PC-9 (cell line): ENCODE data around the gene VPS9D1. TPM values are rescaled to one million over a fixed set of nuclear protein-coding genes. Genes with fewer than 3 reads are reported as not detected.

ENCODE experiments used
- BruUV-seq: library from RNA; stranded (reverse); fragments of 400-500 nt; replicated peaks from 2 replicates; lab custom pipeline; 2021; lab: Mats Ljungman, UMichigan
- CTCF ChIA-PET: fragments of 300-600 bp; sonication (Branson Sonifier 250); formaldehyde crosslinking; loops from one replicate; lab custom pipeline; 2022; ENCODE audit warnings: antibody characterized with exemption; lab: Charles Lee
- POLR2A ChIA-PET: fragments of 300-600 bp; sonication (Branson Sonifier 250); formaldehyde crosslinking; loops from one replicate; lab custom pipeline; 2022; ENCODE audit warnings: antibody characterized with exemption; ENCODE audit not compliant: unreplicated experiment; lab: Charles Lee
- DNase-seq, 2 experiments: peaks; one replicate each; pipeline versions ENCODE4 v3.0.0 to v3.0.0-alpha.2; 2015 to 2022; ENCODE audit warnings: mixed read lengths in 1 of 2
- H2AFZ ChIP-seq: fragments of 200-600 bp; sonication (generic); 2 replicates; pipeline ENCODE4 v1.8.1; 2017; ENCODE audit warnings: antibody characterized with exemption
- H3F3A ChIP-seq: fragments of 200-600 bp; sonication (generic); 2 replicates; pipeline ENCODE4 v1.8.1; 2017; ENCODE audit warnings: antibody characterized with exemption, mild to moderate bottlenecking, low read depth; ENCODE audit not compliant: insufficient read depth
- H3K27ac ChIP-seq: fragments of 200-600 bp; sonication (generic); 2 replicates; pipeline ENCODE4 v1.6.1; 2016; ENCODE audit warnings: mixed run types
- H3K27me3 ChIP-seq: fragments of 200-600 bp; sonication (generic); 2 replicates; pipeline ENCODE4 v1.6.1; 2016; ENCODE audit warnings: low read depth, mixed run types; ENCODE audit not compliant: insufficient read depth
- H3K36me3 ChIP-seq: fragments of 200-600 bp; sonication (generic); 2 replicates; pipeline ENCODE4 v1.6.1; 2016; ENCODE audit warnings: low read depth, mixed run types
- H3K4me1 ChIP-seq: fragments of 200-600 bp; sonication (generic); replicated peaks from 2 replicates; pipeline ENCODE4 v1.6.1; 2016; ENCODE audit warnings: mixed run types; ENCODE audit not compliant: insufficient read depth
- H3K4me2 ChIP-seq: fragments of 200-600 bp; sonication (generic); 2 replicates; pipeline ENCODE4 v1.6.1; 2017; ENCODE audit warnings: mixed run types
- H3K4me3 ChIP-seq: fragments of 200-600 bp; sonication (generic); 2 replicates; pipeline ENCODE4 v1.6.1; 2016; ENCODE audit warnings: mixed run types
- H3K79me2 ChIP-seq: fragments of 200-600 bp; sonication (generic); 2 replicates; pipeline ENCODE4 v1.6.1; 2017; ENCODE audit warnings: low read depth, mixed run types
- H3K9me2 ChIP-seq: fragments of 200-600 bp; sonication (generic); 2 replicates; pipeline ENCODE4 v1.8.1; 2017; ENCODE audit warnings: mild to moderate bottlenecking; ENCODE audit not compliant: insufficient read depth
- H3K9me3 ChIP-seq: fragments of 200-600 bp; sonication (generic); 2 replicates; pipeline ENCODE4 v1.8.1; 2016; ENCODE audit warnings: low read depth; ENCODE audit not compliant: insufficient read depth
- H4K20me1 ChIP-seq: fragments of 200-600 bp; sonication (generic); 2 replicates; pipeline ENCODE4 v1.8.1; 2017; ENCODE audit not compliant: insufficient read depth
- CTCF ChIP-seq: fragments of 200-600 bp; sonication (generic); conservative IDR thresholded peaks from 2 replicates; pipeline ENCODE4 v1.6.1; 2017; ENCODE audit warnings: mixed run types, antibody characterized with exemption, mild to moderate bottlenecking, moderate library complexity
- EZH2 ChIP-seq: fragments of 200-600 bp; sonication (generic); IDR thresholded peaks from 2 replicates; pipeline ENCODE4 v1.8.0; 2017; ENCODE audit warnings: antibody characterized with exemption, low read depth
- intact Hi-C: fragments of 100-400 bp; cut with micrococcal nuclease; formaldehyde crosslinking; loops from one replicate; pipeline ENCODE4 v1.10.0; 2022; ENCODE audit not compliant: unreplicated experiment
- total RNA-seq: library from RNA; stranded (reverse); gene quantifications from 2 replicates; pipeline ENCODE4 v1.2.3, GENCODE V29; 2021

Gene VPS9D1
- total RNA-seq, 1 experiment from 2014 or later, result 15.2 TPM

DNA sequence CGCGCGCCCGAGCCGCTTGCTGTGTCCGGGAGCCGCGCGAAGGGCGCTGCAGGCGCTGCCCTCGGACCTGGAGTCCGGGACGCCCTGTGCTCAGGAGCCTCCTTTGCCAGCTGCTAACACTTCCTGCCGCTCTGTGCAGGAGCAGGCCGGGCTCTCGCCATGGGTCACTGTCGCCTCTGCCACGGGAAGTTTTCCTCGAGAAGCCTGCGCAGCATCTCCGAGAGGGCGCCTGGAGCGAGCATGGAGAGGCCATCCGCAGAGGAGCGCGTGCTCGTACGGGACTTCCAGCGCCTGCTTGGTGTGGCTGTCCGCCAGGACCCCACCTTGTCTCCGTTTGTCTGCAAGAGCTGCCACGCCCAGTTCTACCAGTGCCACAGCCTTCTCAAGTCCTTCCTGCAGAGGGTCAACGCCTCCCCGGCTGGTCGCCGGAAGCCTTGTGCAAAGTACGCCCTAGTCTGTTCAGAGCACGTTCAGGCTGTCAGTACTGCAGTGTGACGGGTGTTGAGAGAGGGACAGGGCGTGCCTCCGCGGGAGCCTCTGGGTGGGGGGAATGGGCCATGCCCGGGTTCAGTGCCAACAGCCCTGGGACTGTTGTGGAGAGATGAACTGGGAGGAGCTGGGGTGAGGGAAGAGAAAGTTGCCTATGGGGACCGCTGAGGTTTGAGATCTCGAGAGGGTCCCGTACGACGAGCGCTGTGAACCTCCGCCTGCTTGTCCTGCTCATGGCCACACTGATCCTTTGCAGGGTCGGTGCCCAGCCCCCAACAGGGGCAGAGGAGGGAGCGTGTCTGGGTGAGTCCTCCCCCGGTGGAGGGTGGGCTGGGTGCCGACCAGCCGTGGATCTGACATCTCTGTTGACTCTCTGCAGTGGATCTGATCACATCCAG is 1.9 kb upstream of the VPS9D1 start:
- TF ChIP-seq CTCF (no peak), EZH2 (no peak)
- POLR2A ChIA-PET, result interaction anchor here (0.7 kb wide), 1 partner anchor 34 kb away, joined by 4 read pairs; no protein-coding TSS in a partner anchor
- peak overlapping the region; percentile 45 for H3K27ac ChIP-seq
- intact Hi-C loops, result no loop called here
- H3K27me3 ChIP-seq, result no peaks in the 10 kb centered on the region
- H3F3A ChIP-seq, result peaks cover 54% of the 10 kb centered on the region; the same call in 1 of the 2 replicates
- peak; percentile 75 to 82 for DNase-seq
- H3K4me1 ChIP-seq, result peaks cover 29% of the 10 kb centered on the region
- H3K9me3 ChIP-seq, result no peaks in the 10 kb centered on the region
- H3K4me2 ChIP-seq, result peak overlapping the region; percentile 95
- H3K9me2 ChIP-seq, result no peaks in the 10 kb centered on the region
- TSS peak; percentile 0 for BruUV-seq
- H3K4me3 ChIP-seq, result peak overlapping the region; percentile 93
- H3K36me3 ChIP-seq, result no peaks in the 10 kb centered on the region
- H3K79me2 ChIP-seq, result peaks cover 25% of the 10 kb centered on the region
- H2AFZ ChIP-seq, result peak overlapping the region; percentile 71
- CTCF ChIA-PET, result interaction anchor here (0.9 kb wide), 1 partner anchor 23 kb away, joined by 3 read pairs; no protein-coding TSS in a partner anchor
- H4K20me1 ChIP-seq, result peaks cover 22% of the 10 kb centered on the region

GRCh38 chr16:89721546-89722391 is 1.1 kb upstream of the VPS9D1 start:
- Histone ChIP-seq H4K20me1 (peaks cover 22% of the 10 kb centered on the region), H3K9me2 (no peaks in the 10 kb centered on the region), H3K36me3 (no peaks in the 10 kb centered on the region), H3K4me2 (peak overlapping the region; percentile 95), H3K9me3 (no peaks in the 10 kb centered on the region), H2AFZ (peak overlapping the region; percentile 71), H3K27me3 (no peaks in the 10 kb centered on the region), H3K79me2 (peaks cover 25% of the 10 kb centered on the region), H3K4me3 (peak overlapping the region; percentile 93), H3K4me1 (peaks cover 29% of the 10 kb centered on the region), H3F3A (peaks cover 54% of the 10 kb centered on the region; the same call in 1 of the 2 replicates), H3K27ac (peak overlapping the region; percentile 45)
- POLR2A ChIA-PET, result no interaction called here
- BruUV-seq, result no TSS peak
- CTCF ChIA-PET, result interaction anchor here (1.1 kb wide), 1 partner anchor 21 kb away, joined by 3 read pairs; no protein-coding TSS in a partner anchor
- peak in 1 of 2 experiments; percentile 62 for DNase-seq
- TF ChIP-seq CTCF (no peak), EZH2 (no peak)
- intact Hi-C loops, result loop anchor here (1.0 kb wide), 1 partner anchor 9 kb away; no protein-coding TSS in a partner anchor

- Histone ChIP-seq H3K4me2 (peak overlapping the region; percentile 95), H3K9me3 (no peaks in the 10 kb centered on the region), H3F3A (peaks cover 55% of the 10 kb centered on the region), H3K27me3 (no peaks in the 10 kb centered on the region), H3K27ac (peak overlapping the region; percentile 91), H2AFZ (peak overlapping the region; percentile 63; the same call in 1 of the 2 replicates), H3K36me3 (no peaks in the 10 kb centered on the region), H3K79me2 (peaks cover 25% of the 10 kb centered on the region), H3K9me2 (no peaks in the 10 kb centered on the region), H3K4me1 (peaks cover 29% of the 10 kb centered on the region), H4K20me1 (peaks cover 22% of the 10 kb centered on the region), H3K4me3 (peak overlapping the region; percentile 93)
- BruUV-seq, result no TSS peak
- peak in 1 of 2 experiments; percentile 69 for DNase-seq
- TF ChIP-seq CTCF (no peak), EZH2 (no peak)
- ChIA-PET POLR2A (interaction anchor here (0.6 kb wide), 1 partner anchor 14 kb away, joined by 6 read pairs; no protein-coding TSS in a partner anchor), CTCF (interaction anchor here (1.1 kb wide), 1 partner anchor 20 kb away, joined by 3 read pairs; no protein-coding TSS in a partner anchor)
- intact Hi-C loops, result no loop called here
Measured at GRCh38 chr16:89720551-89720812, 216 bp downstream of the VPS9D1 start.
